Measurements from ENCODE around the gene STK31. TPM values are rescaled to one million over a fixed set of nuclear protein-coding genes. Genes with fewer than 3 reads are reported as not detected.
"Not testable (repeated sequence)": the region's sequence is repeated elsewhere in the genome, so short reads cannot be mapped to it uniquely, and the experiment has no call there.

STK31 gene
- total and polyA plus RNA-seq, 11 donors, result 0.11 to 0.84 (median 0.20) TPM; not detected in 5

DNA sequence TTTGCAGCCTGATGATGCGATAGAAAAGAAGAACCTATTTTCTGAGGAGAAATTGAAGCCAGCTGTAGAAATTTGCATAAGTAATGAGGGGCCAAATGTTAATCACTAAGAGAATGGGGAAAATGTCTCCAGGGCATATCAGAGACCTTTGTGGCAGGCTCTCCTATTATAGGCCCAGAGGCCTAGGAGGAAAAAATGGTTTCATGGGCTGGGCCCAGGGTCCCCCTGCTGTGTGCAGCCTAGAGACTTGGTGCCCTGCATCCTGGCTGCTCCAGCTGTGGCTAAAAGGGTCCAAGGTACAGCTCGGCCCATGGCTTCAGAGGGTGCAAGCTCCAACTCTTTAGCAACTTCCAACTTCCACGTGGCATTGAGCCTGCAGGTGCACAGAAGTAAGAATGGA is 123.4 kb downstream of the STK31 start:
- DNase-seq (no peak), ATAC-seq (no peak)
- no peaks in the 10 kb centered on the region for H3K27me3 ChIP-seq
- 78 to 83% (median 80%) methylated on average over 3 of the region's 3 CpGs for WGBS, 4 donors
- H3K27ac ChIP-seq, result no peak overlapping the region
- intact Hi-C loops (cut with DNase I), result no loop called here
- no peaks in the 10 kb centered on the region for H3K36me3 ChIP-seq
- TF ChIP-seq POLR2A (IDR thresholded peaks at IDR 0.05), result no peak
- TF ChIP-seq, protein P1, sequence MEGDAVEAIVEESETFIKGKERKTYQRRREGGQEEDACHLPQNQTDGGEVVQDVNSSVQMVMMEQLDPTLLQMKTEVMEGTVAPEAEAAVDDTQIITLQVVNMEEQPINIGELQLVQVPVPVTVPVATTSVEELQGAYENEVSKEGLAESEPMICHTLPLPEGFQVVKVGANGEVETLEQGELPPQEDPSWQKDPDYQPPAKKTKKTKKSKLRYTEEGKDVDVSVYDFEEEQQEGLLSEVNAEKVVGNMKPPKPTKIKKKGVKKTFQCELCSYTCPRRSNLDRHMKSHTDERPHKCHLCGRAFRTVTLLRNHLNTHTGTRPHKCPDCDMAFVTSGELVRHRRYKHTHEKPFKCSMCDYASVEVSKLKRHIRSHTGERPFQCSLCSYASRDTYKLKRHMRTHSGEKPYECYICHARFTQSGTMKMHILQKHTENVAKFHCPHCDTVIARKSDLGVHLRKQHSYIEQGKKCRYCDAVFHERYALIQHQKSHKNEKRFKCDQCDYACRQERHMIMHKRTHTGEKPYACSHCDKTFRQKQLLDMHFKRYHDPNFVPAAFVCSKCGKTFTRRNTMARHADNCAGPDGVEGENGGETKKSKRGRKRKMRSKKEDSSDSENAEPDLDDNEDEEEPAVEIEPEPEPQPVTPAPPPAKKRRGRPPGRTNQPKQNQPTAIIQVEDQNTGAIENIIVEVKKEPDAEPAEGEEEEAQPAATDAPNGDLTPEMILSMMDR (IDR thresholded peaks at IDR 0.05), result no peak
- H3K4me1 ChIP-seq, result no peaks in the 10 kb centered on the region
- no peak overlapping the region for H3K4me3 ChIP-seq
- peaks cover 0 to 53% (median 18%) of the 10 kb centered on the region in 12 donors for H3K9me3 ChIP-seq

DNA sequence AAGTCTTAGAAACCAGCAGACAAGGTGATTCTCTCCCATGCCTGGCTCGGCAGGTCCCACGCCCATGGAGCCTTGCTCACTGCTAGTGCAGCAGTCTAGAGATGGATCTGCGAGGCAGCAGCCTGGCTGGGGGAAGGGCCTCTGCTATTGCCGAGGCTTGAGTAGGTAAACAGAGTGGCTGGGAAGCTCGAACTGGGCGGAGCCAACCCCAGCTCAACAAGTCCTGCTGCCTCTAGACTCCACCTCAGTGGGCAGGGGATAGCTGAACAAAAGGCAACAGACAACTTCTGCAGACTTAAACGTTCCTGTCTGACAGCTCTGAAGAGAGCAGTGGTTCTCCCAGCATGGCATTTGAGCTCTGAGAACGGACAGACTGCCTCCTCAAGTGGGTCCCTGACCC is 134.8 kb downstream of the STK31 start:
- H3K9me3 ChIP-seq, result peaks cover 0 to 68% (median 10%) of the 10 kb centered on the region in 12 donors
- intact Hi-C loops (cut with DNase I), result not testable (repeated sequence)

DNA sequence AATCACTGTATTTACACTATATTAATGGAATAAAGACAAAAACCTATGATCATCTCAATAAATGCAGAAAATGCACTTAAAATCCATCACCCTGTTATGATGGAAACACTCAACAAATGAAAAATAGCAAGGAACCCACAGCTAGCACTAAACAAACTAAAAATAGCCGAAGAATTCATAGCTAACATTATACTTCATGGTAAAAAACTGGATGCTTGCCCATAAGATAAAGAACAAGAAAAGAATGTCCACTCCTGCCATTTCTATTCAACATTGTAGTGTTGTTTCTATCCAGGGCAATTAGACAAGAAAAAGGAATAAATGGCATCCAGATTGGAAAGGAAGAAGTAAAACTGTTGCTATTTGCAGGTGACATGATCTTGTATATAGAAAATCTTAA is 142.1 kb downstream of the STK31 start:
- H3K9me3 ChIP-seq, result peaks cover 0 to 26% (median 3%) of the 10 kb centered on the region in 12 donors
- H3K36me3 ChIP-seq, result no peaks in the 10 kb centered on the region
- H3K27ac ChIP-seq, result no peak overlapping the region
- no peaks in the 10 kb centered on the region for H3K4me1 ChIP-seq
- DNase-seq (no peak), ATAC-seq (no peak)
- no peak overlapping the region for H3K4me3 ChIP-seq
- TF ChIP-seq, protein P1 (IDR thresholded peaks at IDR 0.05), result no peak
- TF ChIP-seq POLR2A (IDR thresholded peaks at IDR 0.05), result no peak
- intact Hi-C loops (cut with DNase I), result no loop called here
- WGBS, 4 donors, result 0 to 48% (median 18%) methylated on average over 1 of the region's 1 CpG
- no peaks in the 10 kb centered on the region for H3K27me3 ChIP-seq

More for the DNA sequence above, 134.8 kb downstream of the STK31 start:
- H3K27me3 ChIP-seq, H3K27ac ChIP-seq, H3K36me3 ChIP-seq, H3K4me3 ChIP-seq, H3K4me1 ChIP-seq, ATAC-seq, DNase-seq: not testable (repeated sequence)
- 68 to 79% (median 74%) methylated on average over 7 to 8 of the region's 8 CpGs for WGBS, 4 donors

- intact Hi-C loops (cut with DNase I), result no loop called here
- H3K27ac ChIP-seq, result no peak overlapping the region
- H3K36me3 ChIP-seq, result no peaks in the 10 kb centered on the region
- H3K9me3 ChIP-seq, result peaks cover 0 to 22% (median 2%) of the 10 kb centered on the region in 12 donors
- DNase-seq, result no peak
- ATAC-seq, result no peak
- TF ChIP-seq, protein P1 (IDR thresholded peaks at IDR 0.05), result no peak
- TF ChIP-seq POLR2A (IDR thresholded peaks at IDR 0.05), result no peak
- H3K4me1 ChIP-seq, result no peaks in the 10 kb centered on the region
- no peak overlapping the region for H3K4me3 ChIP-seq
- H3K27me3 ChIP-seq, result no peaks in the 10 kb centered on the region
- WGBS, 4 donors, result 10 to 26% (median 20%) methylated on average over 2 of the region's 2 CpGs
Measured at GRCh38 chr7:23852988-23853387, 143.0 kb downstream of the STK31 start.

GRCh38 chr7:23863209-23863787 is 153.3 kb downstream of the STK31 start:
- no peaks in the 10 kb centered on the region for H3K36me3 ChIP-seq
- intact Hi-C loops (cut with DNase I), result no loop called here
- no peaks in the 10 kb centered on the region for H3K27me3 ChIP-seq
- ATAC-seq, result no peak
- H3K4me3 ChIP-seq, result no peak overlapping the region
- no peaks in the 10 kb centered on the region for H3K4me1 ChIP-seq
- TF ChIP-seq, protein P1 (IDR thresholded peaks at IDR 0.05), result peak in 6 of 12 donors; percentile 3 to 33 (median 18)
- no peak for TF ChIP-seq POLR2A (IDR thresholded peaks at IDR 0.05)
- H3K27ac ChIP-seq, result no peak overlapping the region
- DNase-seq, result no peak
- H3K9me3 ChIP-seq, result peaks cover 0 to 12% (median 0%) of the 10 kb centered on the region in 12 donors
- 40 to 63% (median 49%) methylated on average over 1 of the region's 1 CpG for WGBS, 4 donors

All from heart left ventricle (tissue), 16 donors.